K562 (cell line): ENCODE measurements around the gene FNDC1. TPM values are rescaled to one million over a fixed set of nuclear protein-coding genes. Genes with fewer than 3 reads are reported as not detected.

Experiments
- ATAC-seq: fragments of 200-7000 bp; cut with Tn5 transposase; 3 replicates; pipeline ENCODE4 v1.9.1; 2020; ENCODE audit warnings: moderate library complexity
- BruUV-seq: library from RNA; stranded (reverse); fragments of 400-500 nt; replicated peaks from 2 replicates; lab custom pipeline; 2021; lab: Mats Ljungman, UMichigan
- CTCF ChIA-PET: fragments of 300-600 bp; formaldehyde crosslinking; extraction: SDS; loops from one replicate; lab custom pipeline; 2021; ENCODE audit warnings: low intra/inter-chr PET ratio; lab: Yijun Ruan, JAX
- POLR2A ChIA-PET: fragments of 300-600, 350-650 bp; sonication (Branson Sonifier 250); formaldehyde crosslinking; extraction: SDS; loops from one replicate; lab custom pipeline; 2021; ENCODE audit warnings: antibody characterized with exemption, inconsistent platforms; lab: Yijun Ruan, JAX
- DNase-seq, 4 experiments: peaks; one replicate each; pipeline versions ENCODE4 v3.0.0 to v3.0.0-alpha.2; 2011 to 2018; ENCODE audit warnings: low spot score in 3 of 4, mixed read lengths in 3 of 4; ENCODE audit errors: extremely low read depth in 1 of 4
- FAIRE-seq: peaks from 2 replicates; lab custom pipeline; 2011; peaks lifted over from hg19 to GRCh38; lab: Jason Lieb, UNC
- H2AFZ ChIP-seq: 2 replicates; pipeline ENCODE4 v1.6.0; 2011; ENCODE audit warnings: low read depth, low read length, control low read depth, inconsistent platforms
- H3K27ac ChIP-seq: fragments of 200-600 bp; 3 replicates; pipeline ENCODE4 v1.8.0; 2011; ENCODE audit warnings: low read depth, mild to moderate bottlenecking, control low read depth, inconsistent platforms, low read length, moderate library complexity, mixed read lengths; ENCODE audit errors: extremely low read depth
- H3K27me3 ChIP-seq, 2 experiments: fragments of 300-600 bp in 1 of 2; 2 replicates in 1 of 2; 3 replicates in 1 of 2; pipeline versions ENCODE4 v1.6.0 to v1.8.0; 2011; ENCODE audit warnings: inconsistent platforms in 2 of 2, low read length in 2 of 2, mild to moderate bottlenecking in 1 of 2, mixed read lengths in 1 of 2, moderate library complexity in 1 of 2; ENCODE audit not compliant: control insufficient read depth in 2 of 2, insufficient read depth in 2 of 2
- H3K36me3 ChIP-seq: fragments of 300-600 bp; 3 replicates; pipeline ENCODE4 v1.8.0; 2011; ENCODE audit warnings: mild to moderate bottlenecking, low read length, inconsistent platforms; ENCODE audit not compliant: control insufficient read depth, insufficient read depth
- H3K4me1 ChIP-seq, 2 experiments: fragments of 200-600 bp in 1 of 2; replicated peaks in 1 of 2; 2 replicates in 1 of 2; 3 replicates in 1 of 2; pipeline versions ENCODE4 v1.5.1 to v1.8.0; 2011; ENCODE audit warnings: inconsistent platforms in 2 of 2, low read length in 2 of 2, mild to moderate bottlenecking in 1 of 2, mixed read lengths in 1 of 2, moderate library complexity in 1 of 2; ENCODE audit not compliant: control insufficient read depth in 2 of 2, insufficient read depth in 2 of 2
- H3K4me2 ChIP-seq: 2 replicates; pipeline ENCODE4 v1.6.1; 2011; ENCODE audit warnings: low read length, control low read depth, inconsistent platforms, mixed read lengths; ENCODE audit not compliant: insufficient read depth
- H3K4me3 ChIP-seq: fragments of 200-600 bp; sonication (generic), shearing (Covaris generic); 2 replicates; pipeline ENCODE4 v1.5.1; 2016; ENCODE audit warnings: control low read depth, inconsistent platforms
- H3K79me2 ChIP-seq: fragments of 200-600 bp; 3 replicates; pipeline ENCODE4 v1.8.0; 2011; ENCODE audit warnings: low read length, inconsistent platforms; ENCODE audit not compliant: control insufficient read depth, insufficient read depth
- H3K9ac ChIP-seq, 2 experiments: 2 replicates each; pipeline versions ENCODE4 v1.6.0 to v1.6.1; 2011; ENCODE audit warnings: low read depth in 2 of 2, low read length in 2 of 2, control low read depth in 1 of 2, inconsistent platforms in 1 of 2, mild to moderate bottlenecking in 1 of 2, mixed read lengths in 1 of 2; ENCODE audit not compliant: insufficient read depth in 1 of 2
- H3K9me1 ChIP-seq: one replicate; pipeline ENCODE4 v1.6.0; 2011; ENCODE audit warnings: inconsistent platforms, mild to moderate bottlenecking, low read length, moderate library complexity; ENCODE audit not compliant: control insufficient read depth, insufficient read depth
- H3K9me3 ChIP-seq: replicated peaks from 2 replicates; pipeline ENCODE4 v1.5.1; 2011; ENCODE audit warnings: low read depth, low read length, inconsistent platforms; ENCODE audit not compliant: control insufficient read depth, insufficient read depth
- H4K20me1 ChIP-seq: replicated peaks from 2 replicates; pipeline ENCODE4 v1.6.1; 2011; ENCODE audit warnings: low read length, inconsistent platforms, mixed read lengths; ENCODE audit not compliant: control insufficient read depth, insufficient read depth
- BMI1 ChIP-seq: fragments of 150-350 bp; IDR thresholded peaks from 2 replicates; pipeline ENCODE4 v1.6.1; 2014; ENCODE audit warnings: low read length
- BRD9 ChIP-seq: fragments of 450-650 bp; IDR thresholded peaks from 2 replicates; pipeline ENCODE4 v1.6.1; 2018; ENCODE audit warnings: low read depth; ENCODE audit not compliant: partially characterized antibody
- FOXA1 ChIP-seq: fragments of 450-650 bp; IDR thresholded peaks from 2 replicates; pipeline ENCODE4 v1.6.1; 2016; ENCODE audit warnings: mild to moderate bottlenecking, borderline replicate concordance
- KDM2B ChIP-seq: fragments of 250-450 bp; sonication (Bioruptor Pico); IDR thresholded peaks from 2 replicates; pipeline ENCODE4 v1.8.0; 2021; ENCODE audit warnings: mild to moderate bottlenecking, moderate library complexity
- RUNX1 ChIP-seq: sonication (generic); IDR thresholded peaks from 2 replicates; pipeline ENCODE4 v1.6.1; 2016; ENCODE audit warnings: antibody characterized with exemption, low read depth
- SREBF1 ChIP-seq: fragments of 150-350 bp; IDR thresholded peaks from 2 replicates; pipeline ENCODE4 v1.6.1; 2014; ENCODE audit warnings: antibody characterized with exemption, low read depth, low read length, borderline replicate concordance
- ZKSCAN8 ChIP-seq: fragments of 200-800 bp; sonication (Bioruptor generic); IDR thresholded peaks from 2 replicates; pipeline ENCODE4 v1.6.1; 2016; ENCODE audit warnings: missing genetic modification characterization, missing compliant biosample characterization
- ZNF143 ChIP-seq: sonication (generic); formaldehyde crosslinking; IDR thresholded peaks from 2 replicates; pipeline ENCODE4 v1.9.0; 2022; ENCODE audit warnings: mild to moderate bottlenecking, missing genetic modification reagents
- ZNF507 ChIP-seq: conservative IDR thresholded peaks from 2 replicates; pipeline ENCODE4 v1.6.1; 2017; ENCODE audit warnings: missing genetic modification characterization, missing compliant biosample characterization
- whole genome bisulfite sequencing: fragments of 100-300 bp; shearing (Covaris generic); methylation state at CpG from one replicate; pipeline ENCODE4 v1.1.6; 2016; ENCODE audit warnings: low coverage, mixed read lengths; ENCODE audit not compliant: insufficient coverage; ENCODE audit errors: missing lambda C conversion rate; 5-methylcytosine and 5-hydroxymethylcytosine counted together
- in situ Hi-C: fragments of 300-500 bp; cut with MboI; formaldehyde crosslinking; loops from 4 replicates; pipeline ENCODE4 v1.15.0; 2018; ENCODE audit warnings: inconsistent platforms, mixed read lengths
- intact Hi-C: fragments of 100-400 bp; cut with micrococcal nuclease; formaldehyde crosslinking; loops from 2 replicates; pipeline ENCODE4 v1.14.2; 2022
- polyA plus RNA-seq, 8 experiments: library from polyadenylated mRNA; depleted of rRNA in 4 of 8; stranded (reverse) in 5 of 8; unstranded in 3 of 8; fragments of >200 nt; fragmentation: Nextera tagmentation in 2 of 8; fragmentation: Illumina TruSeq in 1 of 8; extraction: Ambion mirVana in 2 of 8; extraction: Trizol in 1 of 8; gene quantifications; 2 replicates each; pipeline versions ENCODE4 v1.2.1 to v1.2.3, GENCODE V29; 2011 to 2014; ENCODE audit warnings: inconsistent platforms in 1 of 8, missing spikeins in 1 of 8
- total RNA-seq, 7 experiments: library from RNA; depleted of rRNA in 6 of 7; stranded (reverse); fragments of >200 nt in 6 of 7; fragmentation: Illumina TruSeq in 2 of 7; extraction: Trizol in 2 of 7; gene quantifications; 2 replicates each; pipeline versions ENCODE4 v1.2.1 to v1.2.3, GENCODE V29; 2011 to 2021; ENCODE audit warnings: low replicate concordance in 1 of 7
- TF ChIP-seq, protein P1 (sequence below): sonication (generic); formaldehyde crosslinking; IDR thresholded peaks from 2 replicates; pipeline ENCODE4 v1.8.0; 2022; ENCODE audit warnings: missing genetic modification reagents, mild to moderate bottlenecking, borderline replicate concordance
- TF ChIP-seq, protein P2 (sequence below): sonication (generic); formaldehyde crosslinking; IDR thresholded peaks from 2 replicates; pipeline ENCODE4 v1.8.1; 2023; ENCODE audit warnings: mild to moderate bottlenecking, missing genetic modification reagents

The FNDC1 gene
- total and polyA plus RNA-seq, 9 of the 15 experiments (the other 6 are each of a cell fraction or from before 2014, with no cell fraction given), result not detected

DNA sequence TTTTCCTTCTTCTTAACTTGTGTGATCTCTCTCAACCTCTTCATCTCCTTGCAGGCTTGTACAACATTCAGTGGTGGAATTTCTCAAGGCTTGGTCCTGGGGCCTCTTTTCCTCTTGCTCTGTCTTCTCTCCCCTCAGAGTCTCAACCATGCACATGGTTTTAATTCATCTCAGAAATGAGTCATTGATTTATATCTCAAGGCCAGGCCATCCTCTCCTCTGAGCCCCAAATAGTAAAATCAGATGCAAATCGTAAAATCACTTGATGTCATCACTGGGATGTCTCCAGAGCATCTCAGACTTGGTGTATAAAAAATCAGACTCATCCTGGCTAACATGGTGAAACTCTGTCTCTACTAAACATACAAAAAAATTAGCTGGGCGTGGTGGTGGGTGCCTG is 85.0 kb downstream of the FNDC1 start:
- H3K4me3 ChIP-seq, result no peak overlapping the region
- intact Hi-C loops (loop anchor here (5.0 kb wide), 2 partner anchors 82 to 353 kb away; no protein-coding TSS in a partner anchor), in situ Hi-C loops (no loop called here)
- no peaks in the 10 kb centered on the region for H3K9me1 ChIP-seq
- H2AFZ ChIP-seq, result no peak overlapping the region
- ATAC-seq (no peak), DNase-seq (no peak), FAIRE-seq (no peak)
- BruUV-seq, result no TSS peak
- no peak for TF ChIP-seq FOXA1
- TF ChIP-seq BMI1, result no peak
- TF ChIP-seq ZNF143 (CRISPR knock-in tag), result no peak
- no peaks in the 10 kb centered on the region for H3K4me1 ChIP-seq
- 0% methylated on average over 2 of the region's 2 CpGs for WGBS
- peaks cover 0 to 9% of the 10 kb centered on the region in 2 experiments; a peak in 2 of 5 replicates for H3K27me3 ChIP-seq
- H4K20me1 ChIP-seq, result no peaks in the 10 kb centered on the region
- H3K4me2 ChIP-seq, result no peak overlapping the region
- no peaks in the 10 kb centered on the region for H3K79me2 ChIP-seq
- H3K9ac ChIP-seq, result no peak overlapping the region
- ChIA-PET CTCF (no interaction called here), POLR2A (interaction anchor here (0.9 kb wide), 1 partner anchor 125 kb away, joined by 3 read pairs; no protein-coding TSS in a partner anchor)
- H3K36me3 ChIP-seq, result no peaks in the 10 kb centered on the region
- H3K9me3 ChIP-seq, result no peaks in the 10 kb centered on the region
- no peak overlapping the region for H3K27ac ChIP-seq

DNA sequence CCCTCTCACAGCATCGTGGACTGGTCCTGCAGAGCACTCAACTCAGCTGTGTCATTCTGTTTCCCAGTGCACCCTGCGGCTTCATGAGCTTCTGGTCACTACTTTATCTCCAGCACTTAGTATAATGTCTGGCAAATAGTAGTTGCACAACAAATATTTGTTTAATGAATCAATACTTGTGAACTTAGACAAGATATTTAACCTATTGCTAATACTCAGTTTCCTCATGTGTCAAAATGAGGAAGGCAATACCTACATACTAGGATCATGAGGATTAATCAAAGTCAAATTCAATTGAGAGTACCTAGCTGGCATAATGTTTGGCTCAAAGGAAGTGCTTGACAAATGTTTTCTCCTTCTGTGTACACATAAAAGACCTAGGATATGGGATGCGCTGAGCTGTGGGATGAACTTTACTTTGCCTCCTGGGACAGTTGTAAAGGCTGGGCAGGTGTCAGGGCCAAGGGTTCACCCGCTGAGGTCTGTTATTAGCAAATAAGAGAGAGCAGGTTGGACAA is 86.3 kb downstream of the FNDC1 start:
- ChIA-PET CTCF (no interaction called here), POLR2A (no interaction called here)
- H3K4me3 ChIP-seq, result no peak overlapping the region
- H3K9me1 ChIP-seq, result no peaks in the 10 kb centered on the region
- in situ Hi-C loops (no loop called here), intact Hi-C loops (no loop called here)
- H3K36me3 ChIP-seq, result no peaks in the 10 kb centered on the region
- no peaks in the 10 kb centered on the region for H3K79me2 ChIP-seq
- H3K9me3 ChIP-seq, result no peaks in the 10 kb centered on the region
- ATAC-seq, result no peak
- H3K9ac ChIP-seq, result no peak overlapping the region
- H3K4me2 ChIP-seq, result no peak overlapping the region
- H2AFZ ChIP-seq, result no peak overlapping the region
- no TSS peak for BruUV-seq
- H4K20me1 ChIP-seq, result no peaks in the 10 kb centered on the region
- FAIRE-seq, result no peak
- H3K27me3 ChIP-seq, result peaks cover 0 to 9% of the 10 kb centered on the region in 2 experiments; a peak in 2 of 5 replicates
- no peak overlapping the region for H3K27ac ChIP-seq
- no peak for DNase-seq
- no peaks in the 10 kb centered on the region for H3K4me1 ChIP-seq
- 0% methylated on average over 4 of the region's 4 CpGs for WGBS
- TF ChIP-seq RUNX1, result no peak
- no peak for TF ChIP-seq KDM2B
- TF ChIP-seq BRD9, result no peak
- TF ChIP-seq SREBF1, result no peak
- TF ChIP-seq ZNF507 (tag), result no peak
- TF ChIP-seq, protein P1, sequence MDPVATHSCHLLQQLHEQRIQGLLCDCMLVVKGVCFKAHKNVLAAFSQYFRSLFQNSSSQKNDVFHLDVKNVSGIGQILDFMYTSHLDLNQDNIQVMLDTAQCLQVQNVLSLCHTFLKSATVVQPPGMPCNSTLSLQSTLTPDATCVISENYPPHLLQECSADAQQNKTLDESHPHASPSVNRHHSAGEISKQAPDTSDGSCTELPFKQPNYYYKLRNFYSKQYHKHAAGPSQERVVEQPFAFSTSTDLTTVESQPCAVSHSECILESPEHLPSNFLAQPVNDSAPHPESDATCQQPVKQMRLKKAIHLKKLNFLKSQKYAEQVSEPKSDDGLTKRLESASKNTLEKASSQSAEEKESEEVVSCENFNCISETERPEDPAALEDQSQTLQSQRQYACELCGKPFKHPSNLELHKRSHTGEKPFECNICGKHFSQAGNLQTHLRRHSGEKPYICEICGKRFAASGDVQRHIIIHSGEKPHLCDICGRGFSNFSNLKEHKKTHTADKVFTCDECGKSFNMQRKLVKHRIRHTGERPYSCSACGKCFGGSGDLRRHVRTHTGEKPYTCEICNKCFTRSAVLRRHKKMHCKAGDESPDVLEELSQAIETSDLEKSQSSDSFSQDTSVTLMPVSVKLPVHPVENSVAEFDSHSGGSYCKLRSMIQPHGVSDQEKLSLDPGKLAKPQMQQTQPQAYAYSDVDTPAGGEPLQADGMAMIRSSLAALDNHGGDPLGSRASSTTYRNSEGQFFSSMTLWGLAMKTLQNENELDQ (CRISPR knock-in tag), result no peak
- TF ChIP-seq, protein P2, sequence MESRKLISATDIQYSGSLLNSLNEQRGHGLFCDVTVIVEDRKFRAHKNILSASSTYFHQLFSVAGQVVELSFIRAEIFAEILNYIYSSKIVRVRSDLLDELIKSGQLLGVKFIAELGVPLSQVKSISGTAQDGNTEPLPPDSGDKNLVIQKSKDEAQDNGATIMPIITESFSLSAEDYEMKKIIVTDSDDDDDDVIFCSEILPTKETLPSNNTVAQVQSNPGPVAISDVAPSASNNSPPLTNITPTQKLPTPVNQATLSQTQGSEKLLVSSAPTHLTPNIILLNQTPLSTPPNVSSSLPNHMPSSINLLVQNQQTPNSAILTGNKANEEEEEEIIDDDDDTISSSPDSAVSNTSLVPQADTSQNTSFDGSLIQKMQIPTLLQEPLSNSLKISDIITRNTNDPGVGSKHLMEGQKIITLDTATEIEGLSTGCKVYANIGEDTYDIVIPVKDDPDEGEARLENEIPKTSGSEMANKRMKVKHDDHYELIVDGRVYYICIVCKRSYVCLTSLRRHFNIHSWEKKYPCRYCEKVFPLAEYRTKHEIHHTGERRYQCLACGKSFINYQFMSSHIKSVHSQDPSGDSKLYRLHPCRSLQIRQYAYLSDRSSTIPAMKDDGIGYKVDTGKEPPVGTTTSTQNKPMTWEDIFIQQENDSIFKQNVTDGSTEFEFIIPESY (CRISPR knock-in tag), result no peak
- TF ChIP-seq ZKSCAN8 (CRISPR knock-in tag), result no peak
